Upper lobe of left lung (tissue), 4 donors: ENCODE measurements around the gene RFX2.

Experiments
- POLR2A ChIP-seq, 4 donors: fragments of 450-650 bp; IDR thresholded peaks; one replicate each; pipeline ENCODE4 v1.5.1; 2016 to 2017; ENCODE audit warnings: antibody characterized with exemption in 4 of 4, mild to moderate bottlenecking in 2 of 4
- POLR2AphosphoS5 ChIP-seq, 2 donors: sonication (generic); formaldehyde crosslinking; IDR thresholded peaks; one replicate each; pipeline ENCODE4 v1.5.1; 2017; ENCODE audit warnings: antibody characterized with exemption in 2 of 2
- TF ChIP-seq, protein P1 (sequence below), 6 experiments: fragments of 450-650 bp in 4 of 6; fragments of 200-600 bp in 2 of 6; sonication (generic) in 2 of 6; IDR thresholded peaks; one replicate each; pipeline ENCODE4 v1.5.1; 2016 to 2019; ENCODE audit warnings: antibody characterized with exemption in 6 of 6

- TF ChIP-seq, protein P1, sequence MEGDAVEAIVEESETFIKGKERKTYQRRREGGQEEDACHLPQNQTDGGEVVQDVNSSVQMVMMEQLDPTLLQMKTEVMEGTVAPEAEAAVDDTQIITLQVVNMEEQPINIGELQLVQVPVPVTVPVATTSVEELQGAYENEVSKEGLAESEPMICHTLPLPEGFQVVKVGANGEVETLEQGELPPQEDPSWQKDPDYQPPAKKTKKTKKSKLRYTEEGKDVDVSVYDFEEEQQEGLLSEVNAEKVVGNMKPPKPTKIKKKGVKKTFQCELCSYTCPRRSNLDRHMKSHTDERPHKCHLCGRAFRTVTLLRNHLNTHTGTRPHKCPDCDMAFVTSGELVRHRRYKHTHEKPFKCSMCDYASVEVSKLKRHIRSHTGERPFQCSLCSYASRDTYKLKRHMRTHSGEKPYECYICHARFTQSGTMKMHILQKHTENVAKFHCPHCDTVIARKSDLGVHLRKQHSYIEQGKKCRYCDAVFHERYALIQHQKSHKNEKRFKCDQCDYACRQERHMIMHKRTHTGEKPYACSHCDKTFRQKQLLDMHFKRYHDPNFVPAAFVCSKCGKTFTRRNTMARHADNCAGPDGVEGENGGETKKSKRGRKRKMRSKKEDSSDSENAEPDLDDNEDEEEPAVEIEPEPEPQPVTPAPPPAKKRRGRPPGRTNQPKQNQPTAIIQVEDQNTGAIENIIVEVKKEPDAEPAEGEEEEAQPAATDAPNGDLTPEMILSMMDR (IDR thresholded peaks at IDR 0.05) = no peak
- TF ChIP-seq POLR2A (IDR thresholded peaks at IDR 0.05) (peak in 1 of 4 donors; percentile 10), POLR2AphosphoS5 (IDR thresholded peaks at IDR 0.05) (no peak)
Observed at GRCh38 chr19:5951338-5951861, 158.9 kb downstream of the RFX2 start.
